Neural cell (in vitro differentiated cells): Measurements from ENCODE around the gene NR1H4.

Source experiments
- EP300 ChIP-seq: fragments of 450-650 bp; conservative IDR thresholded peaks from 2 replicates; pipeline ENCODE4 v1.6.1; 2014; ENCODE audit warnings: antibody characterized with exemption, mild to moderate bottlenecking, moderate library complexity; ENCODE audit not compliant: poor library complexity, severe bottlenecking
- EZH2 ChIP-seq: fragments of 200-600, 300-800 bp; shearing (Covaris generic), sonication (generic); IDR thresholded peaks from 2 replicates; pipeline ENCODE4 v1.6.1; 2014; ENCODE audit warnings: antibody characterized with exemption, low read length, borderline replicate concordance, mild to moderate bottlenecking; ENCODE audit not compliant: insufficient read depth, poor library complexity, severe bottlenecking
- REST ChIP-seq: IDR thresholded peaks from 2 replicates; pipeline ENCODE4 v1.6.1; 2012; ENCODE audit warnings: borderline replicate concordance
- TAF1 ChIP-seq: IDR thresholded peaks from 2 replicates; pipeline ENCODE4 v1.6.1; 2012; ENCODE audit warnings: low read depth
- TF ChIP-seq, protein P1 (sequence below): fragments of 450-650 bp; IDR thresholded peaks from 2 replicates; pipeline ENCODE4 v1.5.1; 2014; ENCODE audit warnings: antibody characterized with exemption, mild to moderate bottlenecking, moderate library complexity; ENCODE audit not compliant: poor library complexity, severe bottlenecking

DNA sequence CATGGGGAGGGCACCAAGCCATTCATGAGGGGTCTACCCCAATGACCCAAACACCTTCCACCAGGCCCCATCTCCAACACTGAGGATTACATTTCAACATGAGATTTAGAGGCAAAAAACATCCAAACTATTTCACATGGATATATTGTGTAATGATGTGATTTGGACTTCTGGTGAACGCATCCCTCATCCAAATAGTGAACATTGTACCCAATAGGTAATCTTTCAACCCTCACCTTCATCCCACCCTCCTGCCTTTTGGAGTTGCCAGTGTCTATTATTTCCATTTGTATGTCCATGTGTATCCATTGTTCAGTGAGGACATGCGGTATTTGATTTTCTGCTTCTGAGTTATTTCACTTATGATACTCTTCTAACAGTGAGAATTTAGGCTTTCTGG is 83.7 kb downstream of the NR1H4 start:
- no peak for TF ChIP-seq EZH2
- no peak for TF ChIP-seq REST
- TF ChIP-seq EP300 = no peak
- TF ChIP-seq, protein P1, sequence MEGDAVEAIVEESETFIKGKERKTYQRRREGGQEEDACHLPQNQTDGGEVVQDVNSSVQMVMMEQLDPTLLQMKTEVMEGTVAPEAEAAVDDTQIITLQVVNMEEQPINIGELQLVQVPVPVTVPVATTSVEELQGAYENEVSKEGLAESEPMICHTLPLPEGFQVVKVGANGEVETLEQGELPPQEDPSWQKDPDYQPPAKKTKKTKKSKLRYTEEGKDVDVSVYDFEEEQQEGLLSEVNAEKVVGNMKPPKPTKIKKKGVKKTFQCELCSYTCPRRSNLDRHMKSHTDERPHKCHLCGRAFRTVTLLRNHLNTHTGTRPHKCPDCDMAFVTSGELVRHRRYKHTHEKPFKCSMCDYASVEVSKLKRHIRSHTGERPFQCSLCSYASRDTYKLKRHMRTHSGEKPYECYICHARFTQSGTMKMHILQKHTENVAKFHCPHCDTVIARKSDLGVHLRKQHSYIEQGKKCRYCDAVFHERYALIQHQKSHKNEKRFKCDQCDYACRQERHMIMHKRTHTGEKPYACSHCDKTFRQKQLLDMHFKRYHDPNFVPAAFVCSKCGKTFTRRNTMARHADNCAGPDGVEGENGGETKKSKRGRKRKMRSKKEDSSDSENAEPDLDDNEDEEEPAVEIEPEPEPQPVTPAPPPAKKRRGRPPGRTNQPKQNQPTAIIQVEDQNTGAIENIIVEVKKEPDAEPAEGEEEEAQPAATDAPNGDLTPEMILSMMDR = no peak
- TF ChIP-seq TAF1 = no peak
